A549 (cell line): ENCODE results near the gene MEA1. TPM values are rescaled to one million over a fixed set of nuclear protein-coding genes. Genes with fewer than 3 reads are reported as not detected.

Source experiments
- ATAC-seq, 2 experiments: fragments of 200-7000 bp in 1 of 2; fragments of >200 bp in 1 of 2; cut with Nextera tagmentation in 1 of 2; cut with Tn5 transposase in 1 of 2; 3 replicates each; pipeline versions ENCODE4 v1.8.0 to v1.9.1; 2018 to 2020; ENCODE audit warnings: mild to moderate bottlenecking in 1 of 2, moderate library complexity in 1 of 2
- CTCF ChIA-PET: fragments of 300-600 bp; sonication (Branson Sonifier 250); formaldehyde crosslinking; extraction: SDS; loops from one replicate; lab custom pipeline; 2021; ENCODE audit warnings: antibody characterized with exemption, inconsistent platforms; lab: Yijun Ruan, JAX
- POLR2A ChIA-PET: fragments of 350-600 bp; formaldehyde crosslinking; extraction: SDS; loops from one replicate; lab custom pipeline; 2021; ENCODE audit warnings: antibody characterized with exemption, inconsistent platforms; lab: Yijun Ruan, JAX
- DNase-seq, 2 experiments: peaks; one replicate each; pipeline versions ENCODE4 v3.0.0 to v3.0.0-alpha.2; 2011 to 2016; ENCODE audit warnings: low read depth in 1 of 2, low spot score in 1 of 2
- FAIRE-seq: peaks from 2 replicates; lab custom pipeline; 2011; peaks lifted over from hg19 to GRCh38; lab: Jason Lieb, UNC
- H3K27ac ChIP-seq, 2 experiments: fragments of >200 bp; sonication (Bioruptor Twin); formaldehyde crosslinking; 3 replicates each; pipeline ENCODE4 v1.5.1; 2016 to 2017
- H3K4me1 ChIP-seq: fragments of >200 bp; sonication (Bioruptor Twin); formaldehyde crosslinking; 3 replicates; pipeline ENCODE4 v1.6.1; 2016
- H3K4me2 ChIP-seq: fragments of >200 bp; sonication (Bioruptor Twin); formaldehyde crosslinking; 3 replicates; pipeline ENCODE4 v1.6.1; 2016
- H3K4me3 ChIP-seq: fragments of >200 bp; sonication (Bioruptor Twin); formaldehyde crosslinking; 3 replicates; pipeline ENCODE4 v1.5.1; 2016
- H3K9me3 ChIP-seq: fragments of >200 bp; sonication (Bioruptor Twin); formaldehyde crosslinking; 3 replicates; pipeline ENCODE4 v1.6.1; 2016
- ATOH8 ChIP-seq: fragments of 250-450 bp; sonication (Bioruptor Pico); IDR thresholded peaks from 2 replicates; pipeline ENCODE4 v1.5.0; 2020; ENCODE audit warnings: low read depth, mild to moderate bottlenecking, moderate library complexity
- CTCF ChIP-seq: fragments of >200 bp; sonication (Bioruptor Twin); formaldehyde crosslinking; IDR thresholded peaks from 3 replicates; pipeline ENCODE4 v1.5.1; 2016
- E2F6 ChIP-seq: IDR thresholded peaks from 2 replicates; pipeline ENCODE4 v1.6.1; 2012; ENCODE audit warnings: low read depth, borderline replicate concordance
- EHF ChIP-seq: fragments of 250-450 bp; sonication (Bioruptor Pico); IDR thresholded peaks from 2 replicates; pipeline ENCODE4 v1.5.0; 2020; ENCODE audit warnings: mild to moderate bottlenecking
- ELK1 ChIP-seq: fragments of 150-350 bp; IDR thresholded peaks from 2 replicates; pipeline ENCODE4 v1.6.1; 2014; ENCODE audit warnings: low read depth, mild to moderate bottlenecking, low read length
- FOXS1 ChIP-seq: fragments of 250-450 bp; sonication (Bioruptor Pico); IDR thresholded peaks from 2 replicates; pipeline ENCODE4 v1.5.0; 2020; ENCODE audit warnings: mild to moderate bottlenecking, moderate library complexity
- HMGXB4 ChIP-seq: fragments of 250-450 bp; sonication (Bioruptor Pico); IDR thresholded peaks from 2 replicates; pipeline ENCODE4 v1.5.0; 2021; ENCODE audit warnings: mild to moderate bottlenecking, moderate library complexity, borderline replicate concordance
- KDM1A ChIP-seq: fragments of 200-600 bp; sonication (generic); IDR thresholded peaks from 2 replicates; pipeline ENCODE4 v1.6.1; 2016; ENCODE audit warnings: low read depth, mild to moderate bottlenecking
- KDM5A ChIP-seq: fragments of 200-600 bp; sonication (generic); IDR thresholded peaks from 2 replicates; pipeline ENCODE4 v1.6.1; 2016; ENCODE audit warnings: antibody characterized with exemption, mild to moderate bottlenecking
- MAFK ChIP-seq: fragments of 450-650 bp; IDR thresholded peaks from 2 replicates; pipeline ENCODE4 v1.6.1; 2014; ENCODE audit not compliant: partially characterized antibody
- MYC ChIP-seq: IDR thresholded peaks from 2 replicates; pipeline ENCODE4 v1.6.1; 2012; ENCODE audit warnings: mild to moderate bottlenecking, inconsistent platforms, low read length, improper control_type of control experiment, borderline replicate concordance
- NFE2L2 ChIP-seq: fragments of 150-350 bp; conservative IDR thresholded peaks from 2 replicates; pipeline ENCODE4 v1.6.1; 2014; ENCODE audit warnings: low read length
- NR3C1 ChIP-seq: fragments of >200 bp; sonication (Bioruptor Twin); formaldehyde crosslinking; IDR thresholded peaks from 3 replicates; pipeline ENCODE4 v1.6.1; 2017
- PHF8 ChIP-seq: fragments of 200-600 bp; sonication (generic); IDR thresholded peaks from 2 replicates; pipeline ENCODE4 v1.6.1; 2016; ENCODE audit warnings: low read depth, mild to moderate bottlenecking, antibody characterized with exemption, moderate library complexity, borderline replicate concordance
- RAD21 ChIP-seq, 2 experiments: fragments of >200 bp in 1 of 2; sonication (Bioruptor Twin) in 1 of 2; formaldehyde crosslinking in 1 of 2; IDR thresholded peaks in 1 of 2; conservative IDR thresholded peaks in 1 of 2; 2 replicates in 1 of 2; 3 replicates in 1 of 2; pipeline ENCODE4 v1.6.1; 2012 to 2018; ENCODE audit warnings: inconsistent platforms in 1 of 2
- RARB ChIP-seq: fragments of 250-450 bp; sonication (Bioruptor Pico); IDR thresholded peaks from 2 replicates; pipeline ENCODE4 v1.8.0; 2021; ENCODE audit warnings: mild to moderate bottlenecking, moderate library complexity
- TFCP2L1 ChIP-seq: fragments of 250-450 bp; sonication (Bioruptor Pico); IDR thresholded peaks from 2 replicates; pipeline ENCODE4 v1.5.0; 2021; ENCODE audit warnings: mild to moderate bottlenecking
- ZFP36 ChIP-seq: fragments of 450-650 bp; IDR thresholded peaks from 2 replicates; pipeline ENCODE4 v1.6.1; 2014; ENCODE audit warnings: borderline replicate concordance; ENCODE audit not compliant: partially characterized antibody
- ZSCAN20 ChIP-seq: fragments of 250-450 bp; sonication (Bioruptor Pico); IDR thresholded peaks from 2 replicates; pipeline ENCODE4 v1.8.0; 2022; ENCODE audit warnings: mild to moderate bottlenecking, moderate library complexity
- WGBS: methylation state at CpG from one replicate; pipeline ENCODE4 v1.1.6; 2017; ENCODE audit errors: missing lambda C conversion rate; 5-methylcytosine and 5-hydroxymethylcytosine counted together
- polyA plus RNA-seq, 4 experiments: library from polyadenylated mRNA; depleted of rRNA in 3 of 4; stranded (reverse); fragments of >200 nt; fragmentation: RNase III in 1 of 4; extraction: RNeasy Plus Mini Kit Qiagen cat#74134 plus additional on column Dnase treatment in 1 of 4; gene quantifications; 2 replicates in 3 of 4; 3 replicates in 1 of 4; pipeline ENCODE4 v1.2.3, GENCODE V29; 2011 to 2017

The MEA1 gene
- polyA plus RNA-seq, 2 of the 4 experiments (the other 2 are of a cell fraction) = 58.6 to 94.3 TPM

GRCh38 chr6:43033496-43034189 is 19.9 kb upstream of the MEA1 start:
- no peaks in the 10 kb centered on the region for H3K4me1 ChIP-seq
- no peak for ATAC-seq
- TF ChIP-seq PHF8 = no peak
- TF ChIP-seq CTCF = no peak
- TF ChIP-seq MYC = no peak
- no peak for FAIRE-seq
- H3K27ac ChIP-seq = no peak overlapping the region
- no peaks in the 10 kb centered on the region for H3K9me3 ChIP-seq
- no peak overlapping the region for H3K4me3 ChIP-seq
- no peak overlapping the region for H3K4me2 ChIP-seq
- ChIA-PET CTCF (interaction anchor here (0.8 to 1.3 kb wide), 2 partner anchors 13 to 110 kb away, joined by 3 to 5 read pairs; no protein-coding TSS in a partner anchor), POLR2A (interaction anchor here (1.2 kb wide), 1 partner anchor 20 kb away, joined by 4 read pairs; the partner anchor contains the start of gene CUL7)
- WGBS = 94% methylated on average over 2 of the region's 2 CpGs
- DNase-seq = no peak

GRCh38 chr6:43032326-43032725 is 18.6 kb upstream of the MEA1 start:
- Histone ChIP-seq H3K4me3 (no peak overlapping the region), H3K4me1 (no peaks in the 10 kb centered on the region), H3K9me3 (no peaks in the 10 kb centered on the region), H3K4me2 (no peak overlapping the region), H3K27ac (no peak overlapping the region)
- ChIA-PET CTCF (no interaction called here), POLR2A (interaction anchor here (0.7 kb wide), 1 partner anchor 49 kb away, joined by 4 read pairs; no protein-coding TSS in a partner anchor)
- TF ChIP-seq ATOH8 (no peak), KDM5A (no peak), NFE2L2 (no peak), MAFK (no peak), ZSCAN20 (no peak), E2F6 (no peak), MYC (no peak), ELK1 (no peak), PHF8 (no peak), CTCF (no peak), EHF (no peak), HMGXB4 (no peak), KDM1A (no peak), FOXS1 (CRISPR knock-in tag) (no peak), TFCP2L1 (CRISPR knock-in tag) (no peak), ZFP36 (no peak), NR3C1 (no peak), RAD21 (conservative IDR thresholded peaks at IDR 0.05 in 1 of 2, IDR thresholded peaks at IDR 0.05 in 1 of 2) (no peak), RARB (CRISPR knock-in tag) (no peak)
- FAIRE-seq = no peak
- WGBS = 91% methylated on average over 4 of the region's 4 CpGs
- no peak for DNase-seq
- no peak for ATAC-seq
